D721Med (cell line): ENCODE data around the gene PC.

Source experiments
- DNase-seq: peaks from one replicate; pipeline ENCODE4 v3.0.0; 2011; ENCODE audit warnings: low spot score; ENCODE audit not compliant: insufficient read length
- FAIRE-seq: peaks from 2 replicates; lab custom pipeline; 2011; peaks lifted over from hg19 to GRCh38; lab: Jason Lieb, UNC
- CTCF ChIP-seq: IDR thresholded peaks from 2 replicates; pipeline ENCODE4 v1.5.1; 2012; ENCODE audit warnings: mild to moderate bottlenecking, control low read depth; ENCODE audit not compliant: insufficient read depth; ENCODE audit errors: missing control alignments

Gene PC

GRCh38 chr11:66844496-66845142, 113.6 kb downstream of the PC start:
- no peak for FAIRE-seq
- DNase-seq = no peak
- TF ChIP-seq CTCF = no peak

GRCh38 chr11:66843776-66844495, 114.2 kb downstream of the PC start:
- no peak for DNase-seq
- TF ChIP-seq CTCF = no peak
- no peak for FAIRE-seq

GRCh38 chr11:66842896-66843775, 115.0 kb downstream of the PC start, which contains the start of gene RCE1:
TSS of gene RCE1 (plus strand) at chr11:66843441. CDS start at chr11:66843456, 15 bp downstream.
- DNase-seq = peak; percentile 84
- no peak for FAIRE-seq
- TF ChIP-seq CTCF = no peak

GRCh38 chr11:66842501-66842895, 115.7 kb downstream of the PC start:
- no peak for DNase-seq
- no peak for FAIRE-seq
- no peak for TF ChIP-seq CTCF

- DNase-seq (no peak), FAIRE-seq (no peak)
- no peak for TF ChIP-seq CTCF
These were observed 116.3 kb downstream of the PC start for GRCh38 chr11:66841861-66842260.

- no peak for TF ChIP-seq CTCF
- no peak for DNase-seq
- FAIRE-seq = no peak
These were observed 117.7 kb downstream of the PC start for GRCh38 chr11:66840317-66841091.
